Right lung (tissue), 5 donors: ENCODE data around the gene PRRG1. TPM values are rescaled to one million over a fixed set of nuclear protein-coding genes. Genes with fewer than 3 reads are reported as not detected.
"Not testable (repeated sequence)": the region's sequence is repeated elsewhere in the genome, so short reads cannot be mapped to it uniquely, and the experiment has no call there.

Experiments used
- DNase-seq, 2 donors: peaks; one replicate each; pipeline ENCODE4 v3.0.0-alpha.2; 2013
- polyA plus RNA-seq, 5 donors: library from polyadenylated mRNA; unstranded; fragments of 120-200 nt; gene quantifications; one replicate each; pipeline versions ENCODE4 v1.2.1 to v1.2.3, GENCODE V29; 2013; ENCODE audit warnings: inconsistent platforms in 1 of 5, low replicate concordance in 1 of 5; ENCODE audit not compliant: insufficient read length in 5 of 5, insufficient read depth in 1 of 5

Gene PRRG1
- polyA plus RNA-seq, 5 donors: 10.7 to 14.9 (median 13.5) TPM

DNA sequence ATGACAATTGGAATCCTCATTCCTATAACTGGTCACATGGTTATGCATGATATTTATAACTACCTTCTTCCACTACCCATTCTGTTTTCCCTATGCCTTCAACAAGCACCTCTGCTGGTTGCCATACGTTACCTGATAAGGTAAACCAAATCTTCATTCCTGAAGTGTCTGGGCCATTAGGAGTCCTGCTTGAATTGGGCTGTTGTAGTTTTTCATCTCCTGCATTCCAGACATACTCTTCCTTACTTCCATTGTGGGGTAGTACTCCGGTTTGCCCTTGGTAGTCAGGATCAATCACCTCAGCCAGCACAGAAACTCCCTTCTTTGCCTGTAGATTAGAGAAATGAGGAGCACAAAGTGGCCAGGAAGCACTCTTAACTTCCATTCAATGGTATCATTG lies 113.2 kb downstream of the PRRG1 start:
- no peak for DNase-seq

DNA sequence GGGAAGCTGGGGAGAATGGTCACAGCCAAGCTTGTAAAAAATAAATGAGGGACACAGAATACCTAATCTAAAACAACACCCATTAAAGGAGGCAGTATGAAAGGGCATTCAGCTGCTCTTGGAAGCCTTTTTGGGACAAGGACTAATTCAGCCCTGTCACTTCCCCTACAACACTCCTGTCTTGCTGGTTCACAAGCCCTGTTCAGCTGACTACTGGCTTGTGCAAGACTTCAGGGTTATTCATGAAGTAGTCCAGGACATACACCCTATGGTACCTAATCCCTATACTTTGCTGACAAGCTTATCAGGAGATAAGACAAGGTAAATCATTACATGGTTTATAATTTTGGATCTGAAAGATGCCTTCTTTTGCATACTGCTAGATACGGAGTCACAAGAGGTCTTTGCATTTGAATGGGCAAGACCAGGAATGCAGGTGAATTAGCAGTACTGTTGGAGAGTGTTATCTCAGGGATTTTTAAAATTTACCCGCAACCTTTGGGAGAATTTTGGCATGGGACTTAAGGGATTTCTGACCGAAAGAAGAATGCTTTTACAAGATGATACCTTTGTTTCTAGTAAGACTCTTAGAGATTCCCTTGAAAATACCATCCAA lies 119.1 kb downstream of the PRRG1 start:
- no peak for DNase-seq

DNA sequence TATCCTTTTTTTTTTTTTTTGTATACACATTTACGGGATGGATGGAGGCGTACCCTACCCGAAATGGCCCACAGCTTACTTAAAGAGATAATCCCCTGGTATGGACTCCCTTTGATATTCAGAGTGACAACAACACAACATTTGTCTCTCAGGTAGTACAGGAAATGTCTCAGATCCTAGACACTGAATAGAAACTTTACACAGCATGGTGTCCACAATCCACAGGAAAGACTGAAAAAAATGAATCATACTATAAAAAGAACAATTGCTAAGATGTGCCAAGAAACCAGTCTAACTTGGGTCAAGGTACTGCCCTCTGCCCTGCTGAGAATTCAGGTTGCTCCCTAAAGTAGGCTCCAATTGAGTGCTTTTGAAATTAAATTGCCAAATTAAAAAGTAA lies 121.5 kb downstream of the PRRG1 start:
- DNase-seq: no peak

DNA sequence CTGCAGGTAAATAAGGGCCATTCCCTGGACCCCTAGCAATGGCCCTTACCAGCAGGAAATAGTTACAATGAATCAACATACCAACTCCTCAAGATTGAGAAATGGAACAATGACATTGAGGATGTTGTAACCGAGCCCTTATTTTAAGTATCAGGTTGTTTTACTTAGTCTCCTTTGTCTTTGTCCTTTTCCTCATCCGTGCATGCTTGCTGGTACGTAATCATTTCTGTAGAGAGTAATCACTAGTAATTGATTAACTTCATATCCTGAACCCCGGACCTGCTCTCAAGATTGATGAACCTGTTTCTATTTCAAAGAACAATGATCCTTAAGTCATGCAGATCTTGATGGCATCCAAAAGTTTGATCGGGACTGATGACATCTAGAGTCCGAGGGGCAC lies 123.7 kb downstream of the PRRG1 start:
- no peak for DNase-seq

DNA sequence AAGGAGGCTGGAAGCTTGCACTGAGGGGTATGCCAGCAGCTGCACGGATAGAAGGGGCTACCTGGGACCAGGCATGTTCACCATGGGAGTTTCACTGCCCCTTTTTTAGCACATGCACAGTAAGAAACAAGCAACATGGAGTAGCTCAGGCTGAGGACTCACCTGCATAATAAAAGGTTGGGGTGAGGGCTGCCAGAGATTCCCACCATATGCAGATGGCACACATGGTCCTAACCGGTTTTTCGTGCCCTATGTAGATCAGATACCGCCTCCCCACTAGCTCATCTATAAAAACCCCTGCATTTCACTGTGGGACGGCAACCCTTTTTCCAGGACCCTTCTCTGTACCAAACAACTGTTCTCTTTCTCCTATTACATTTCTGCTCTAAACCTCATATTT lies 125.3 kb downstream of the PRRG1 start:
- DNase-seq: no peak

DNA sequence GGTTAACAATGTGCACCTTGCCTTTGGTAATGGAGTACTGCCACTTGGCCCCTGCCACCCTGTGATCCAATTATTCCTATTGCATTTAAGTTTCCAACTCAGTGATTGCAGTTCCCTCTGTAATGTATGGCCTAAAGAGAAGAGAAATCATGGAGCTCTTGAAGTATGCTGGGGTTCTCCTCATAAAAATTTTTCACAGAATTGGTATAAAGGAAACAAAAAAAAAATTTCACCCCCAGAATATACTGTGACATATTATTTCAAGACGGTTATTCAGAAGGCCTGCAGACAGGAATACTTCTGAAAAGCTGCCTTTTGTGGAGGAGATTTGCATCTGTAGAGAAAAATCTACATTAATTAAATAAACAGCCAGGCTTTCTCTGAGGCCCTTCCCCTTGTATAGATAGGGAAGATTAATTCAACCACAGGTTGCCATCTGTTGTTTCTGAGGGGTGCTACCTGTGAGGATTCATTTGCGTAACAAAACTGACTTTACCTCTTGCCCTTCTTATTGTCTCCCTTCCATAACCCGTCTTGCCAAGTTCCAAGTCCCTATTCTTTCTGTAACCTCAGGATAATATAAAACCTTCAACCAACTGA lies 127.5 kb downstream of the PRRG1 start:
- DNase-seq: no peak

DNA sequence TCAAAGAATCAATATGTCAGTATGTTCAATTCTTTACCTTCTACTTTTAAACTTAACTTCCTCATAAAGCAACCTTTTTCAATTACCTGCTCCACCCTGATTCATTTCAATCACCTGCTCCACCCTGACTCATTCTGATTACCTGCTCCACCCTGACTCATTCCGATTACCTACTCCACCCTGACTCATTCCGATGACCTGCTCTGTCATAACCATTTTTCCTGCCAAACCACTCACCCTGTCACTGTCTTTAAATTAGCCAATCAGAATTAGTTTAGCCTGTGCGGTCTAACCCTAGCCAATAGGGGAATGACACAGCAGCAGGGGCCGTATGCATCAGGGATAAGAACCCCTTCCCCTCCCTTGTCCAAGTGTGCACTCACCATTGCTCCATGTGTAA lies 135.2 kb downstream of the PRRG1 start:
- DNase-seq: not testable (repeated sequence)

DNA sequence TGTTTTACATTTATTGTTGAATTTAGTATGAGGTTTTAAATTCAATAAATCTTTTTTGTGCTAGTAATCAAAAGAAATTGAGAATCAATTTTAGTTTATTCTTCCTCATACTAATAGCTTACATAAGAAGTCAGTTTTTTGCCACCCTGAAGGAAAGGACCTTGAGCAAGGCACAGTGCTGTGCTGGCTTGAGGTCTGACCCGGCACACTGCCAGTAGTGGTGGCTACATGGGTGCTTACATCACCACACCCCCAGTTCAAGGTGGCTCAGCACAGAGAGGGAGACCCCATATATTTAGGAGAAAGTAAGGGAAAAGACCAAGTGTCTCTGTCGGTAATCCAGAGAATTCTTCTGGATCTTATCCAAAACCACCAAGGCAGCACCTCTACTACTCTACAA lies 136.3 kb downstream of the PRRG1 start:
- no peak for DNase-seq

DNA sequence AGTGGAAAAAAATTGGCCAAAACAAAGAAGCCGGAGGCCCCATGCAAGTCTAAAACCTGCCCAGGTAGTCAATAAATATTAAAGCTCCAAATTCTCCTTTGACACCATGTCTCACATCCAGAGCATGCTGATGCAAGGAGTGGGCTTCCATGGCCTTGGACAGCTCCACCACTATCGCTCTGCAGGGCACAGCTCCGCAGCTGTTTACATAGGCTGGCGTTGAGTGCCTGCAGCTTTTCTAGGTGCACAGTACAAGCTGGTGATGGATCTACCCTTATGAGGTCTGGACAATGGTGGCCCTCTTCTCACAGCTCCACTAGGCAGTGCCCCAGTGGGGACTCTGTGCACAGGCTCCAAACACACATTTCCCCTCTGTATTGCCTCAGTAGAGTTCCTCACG lies 138.1 kb downstream of the PRRG1 start:
- no peak for DNase-seq

DNA sequence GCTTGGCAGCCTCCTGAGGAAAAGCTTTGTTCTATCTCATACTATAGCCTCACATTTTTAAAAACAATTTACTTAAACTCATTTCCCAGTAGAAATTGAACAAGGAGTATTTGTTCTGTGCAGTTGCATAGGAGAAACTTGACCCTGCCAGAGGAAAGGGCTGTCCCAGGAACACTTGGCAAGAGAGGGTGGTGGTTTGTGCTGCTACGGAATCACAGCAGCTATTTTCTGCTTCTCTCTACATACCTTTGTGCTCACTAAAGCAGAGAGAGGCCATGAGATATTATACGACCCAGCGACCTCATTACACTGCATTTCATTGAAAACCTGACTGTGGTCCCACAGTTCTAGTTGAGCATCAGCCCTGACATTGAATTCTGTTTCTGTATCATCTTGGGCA lies 139.2 kb downstream of the PRRG1 start:
- DNase-seq: no peak

DNA sequence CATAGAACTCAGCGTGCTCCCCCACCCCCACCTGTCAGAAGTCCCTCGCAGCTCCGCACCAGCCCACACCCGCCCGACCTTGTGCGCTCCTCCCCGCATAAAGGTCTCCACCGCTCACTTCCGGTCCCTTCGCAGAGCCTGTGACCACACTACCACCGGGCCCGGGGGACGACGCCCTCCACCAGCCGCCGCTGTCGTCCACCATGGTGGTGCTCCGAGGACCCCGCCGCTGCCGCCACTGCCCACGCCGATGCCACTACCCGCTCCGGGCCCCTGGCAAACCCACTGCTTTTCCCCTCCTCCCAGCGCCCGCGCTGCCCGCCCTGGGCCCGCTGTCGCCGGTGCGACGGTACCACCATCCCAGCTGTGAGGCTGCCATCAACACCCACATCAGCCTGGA lies 142.5 kb downstream of the PRRG1 start:
- DNase-seq: no peak

DNA sequence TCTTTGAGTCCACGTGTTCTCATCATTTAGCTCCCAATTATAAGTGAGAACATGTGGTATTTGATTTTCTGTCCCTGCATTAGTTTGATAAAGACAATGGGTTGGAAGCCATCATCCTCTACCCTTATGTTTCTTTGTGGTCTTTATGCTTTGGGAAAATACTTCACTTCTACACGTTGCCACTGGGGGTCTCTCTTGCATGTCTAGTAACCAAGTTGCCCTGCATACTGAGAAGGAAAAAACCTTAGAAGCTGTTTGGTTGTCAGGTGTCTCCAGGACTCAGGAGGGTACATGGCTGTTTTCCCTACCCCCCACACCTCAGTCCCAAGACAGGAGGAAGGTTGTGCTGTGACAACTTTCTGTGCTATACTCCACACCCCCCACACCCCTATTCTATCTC lies 146.6 kb downstream of the PRRG1 start:
- DNase-seq: not testable (repeated sequence)

DNA sequence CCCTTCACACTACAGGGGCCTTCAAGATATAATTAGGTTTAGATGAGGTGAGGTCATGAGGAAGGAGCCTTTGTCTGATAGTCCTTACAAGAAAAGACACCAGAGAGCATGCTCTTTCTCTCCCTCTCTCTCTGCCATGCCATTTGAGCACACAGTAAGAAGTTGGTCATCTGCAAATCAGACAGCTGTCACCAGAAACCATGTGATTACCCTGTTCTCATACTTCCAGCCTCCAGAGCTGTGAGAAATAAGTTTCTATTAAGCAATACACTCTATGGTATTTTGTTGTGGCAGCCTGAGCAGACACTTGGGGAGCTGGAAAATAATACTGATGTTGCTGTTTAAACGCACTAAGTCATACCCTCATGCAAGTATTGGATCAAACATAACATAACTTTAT lies 148.0 kb downstream of the PRRG1 start:
- not testable (repeated sequence) for DNase-seq

DNA sequence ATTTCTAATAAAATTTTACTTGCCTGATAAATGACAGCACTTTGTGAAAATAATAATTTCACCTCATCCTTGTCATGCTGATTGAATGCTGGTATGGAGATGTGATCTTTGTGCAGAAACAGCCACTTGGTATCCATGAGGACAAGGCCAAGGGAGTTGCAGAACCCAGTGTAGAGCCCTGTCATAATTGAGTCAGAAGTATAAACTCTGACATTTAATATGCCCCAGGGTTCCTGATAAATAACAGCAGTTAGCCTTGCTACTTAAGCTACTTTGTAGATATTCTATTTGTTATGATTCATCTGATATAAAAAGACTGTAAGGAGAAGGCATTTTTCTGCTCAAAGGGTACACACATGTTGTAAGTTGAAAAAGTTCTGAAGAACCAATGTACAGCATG lies 149.2 kb downstream of the PRRG1 start:
- DNase-seq: not testable (repeated sequence)

DNA sequence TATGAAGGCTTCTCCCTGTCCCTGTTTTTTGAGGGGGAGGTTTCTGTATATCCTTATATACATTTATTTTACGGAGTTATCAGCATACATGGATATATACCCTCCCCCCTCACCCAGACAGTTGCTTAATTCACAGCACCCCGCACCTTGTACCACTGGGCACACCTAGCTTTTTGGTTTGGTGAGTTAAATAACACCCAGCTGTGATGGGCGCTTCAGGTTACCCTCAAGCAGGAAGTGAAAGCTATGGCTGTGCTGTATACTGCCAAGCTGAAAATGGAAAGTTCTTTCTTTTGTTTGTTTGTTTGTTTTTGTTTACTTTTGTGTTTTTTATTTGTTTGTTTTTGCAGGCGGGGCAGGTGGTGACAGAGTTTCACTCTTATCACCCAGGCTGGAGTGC lies 150.5 kb downstream of the PRRG1 start:
- DNase-seq: not testable (repeated sequence)

DNA sequence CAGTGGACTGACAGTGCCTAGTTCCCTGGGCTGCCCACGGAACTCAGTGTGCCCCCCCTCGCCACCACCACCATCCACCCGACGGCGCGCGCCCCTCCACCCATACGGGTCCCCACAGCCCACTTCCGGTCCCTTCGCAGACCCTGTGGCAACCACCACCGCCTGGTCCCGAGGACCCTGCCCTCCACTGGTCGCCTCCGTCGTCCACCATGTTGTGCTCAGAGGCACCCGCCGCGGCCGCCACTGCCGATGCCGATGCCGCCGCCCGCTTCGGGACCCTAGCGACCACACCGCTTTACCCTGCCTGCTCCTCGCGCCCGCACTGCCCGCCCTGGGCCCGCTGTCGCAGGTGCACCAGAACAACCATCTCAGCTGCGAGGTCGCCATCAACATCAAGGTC lies 155.8 kb downstream of the PRRG1 start:
- DNase-seq: no peak

Other genes with a start within 250 kb of the PRRG1 start
- gene LANCL3, start 222.3 kb downstream of the PRRG1 start, polyA plus RNA-seq: 1 to 10 TPM; 2.6 to 4.3 (median 4.0) TPM